ENCODE results near the gene MEGF8.

The MEGF8 gene

DNA sequence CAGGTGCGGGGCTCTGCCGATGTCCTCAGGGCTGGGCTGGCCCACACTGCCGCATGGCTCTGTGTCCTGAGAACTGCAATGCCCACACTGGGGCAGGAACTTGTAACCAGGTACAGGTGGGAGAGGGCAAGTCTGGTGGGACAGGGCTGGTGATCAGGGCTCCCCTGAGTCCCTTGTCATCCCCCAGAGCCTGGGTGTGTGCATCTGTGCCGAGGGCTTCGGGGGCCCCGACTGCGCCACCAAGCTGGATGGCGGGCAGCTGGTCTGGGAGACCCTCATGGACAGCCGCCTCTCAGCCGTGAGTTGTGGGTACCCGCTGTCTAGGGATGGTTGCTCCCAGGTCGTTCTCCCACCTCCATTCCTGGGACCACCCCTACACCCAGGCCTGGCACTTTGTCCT is 30.5 kb downstream of the MEGF8 start:
- Histone ChIP-seq H3K27ac (ENCODE audit: low read depth, low read length) (no peak overlapping the region), H2AFZ (ENCODE audit: low read depth, low read length, severe bottlenecking) (no peak overlapping the region), H3K36me3 (ENCODE audit: low read length) (no peaks in the 10 kb centered on the region), H3K27me3 (ENCODE audit: low read length) (no peaks in the 10 kb centered on the region), H3K9ac (ENCODE audit: low read length) (no peak overlapping the region), H3K9me3 (ENCODE audit: insufficient read depth, low read length) (no peaks in the 10 kb centered on the region), H4K20me1 (ENCODE audit: low read depth, low read length) (no peaks in the 10 kb centered on the region), H3K4me3 (ENCODE audit: insufficient read depth, low read length, poor library complexity, severe bottlenecking) (no peak overlapping the region), H3K4me2 (ENCODE audit: low read depth, low read length, poor library complexity, severe bottlenecking) (no peak overlapping the region), H3K9me2 (replicated peaks; ENCODE audit: insufficient read depth, low read length) (no peaks in the 10 kb centered on the region), H3F3A (ENCODE audit: insufficient read depth) (no peaks in the 10 kb centered on the region), H3K79me2 (ENCODE audit: insufficient read depth, low read length) (no peaks in the 10 kb centered on the region)
- TF ChIP-seq CTCF (IDR thresholded peaks at IDR 0.05; ENCODE audit: insufficient read depth, low read length, poor library complexity, severe bottlenecking), result no peak
- TF ChIP-seq EZH2phosphoT487 (conservative IDR thresholded peaks at IDR 0.05; ENCODE audit: low read length), result no peak

GRCh38 chr19:42356686-42357085 is 31.3 kb downstream of the MEGF8 start:
- TF ChIP-seq EZH2phosphoT487 (conservative IDR thresholded peaks at IDR 0.05; ENCODE audit: low read length) (no peak), CTCF (IDR thresholded peaks at IDR 0.05; ENCODE audit: insufficient read depth, low read length, poor library complexity, severe bottlenecking) (no peak)
- no peak overlapping the region for H2AFZ ChIP-seq (ENCODE audit: low read depth, low read length, severe bottlenecking)
- H3K36me3 ChIP-seq (ENCODE audit: low read length), result no peaks in the 10 kb centered on the region
- no peaks in the 10 kb centered on the region for H3K27me3 ChIP-seq (ENCODE audit: low read length)
- no peaks in the 10 kb centered on the region for H3K79me2 ChIP-seq (ENCODE audit: insufficient read depth, low read length)
- no peaks in the 10 kb centered on the region for H3K9me3 ChIP-seq (ENCODE audit: insufficient read depth, low read length)
- no peak overlapping the region for H3K4me3 ChIP-seq (ENCODE audit: insufficient read depth, low read length, poor library complexity, severe bottlenecking)
- no peak overlapping the region for H3K27ac ChIP-seq (ENCODE audit: low read depth, low read length)
- H4K20me1 ChIP-seq (ENCODE audit: low read depth, low read length), result no peaks in the 10 kb centered on the region
- no peaks in the 10 kb centered on the region for H3F3A ChIP-seq (ENCODE audit: insufficient read depth)
- no peaks in the 10 kb centered on the region for H3K9me2 ChIP-seq (replicated peaks; ENCODE audit: insufficient read depth, low read length)
- no peak overlapping the region for H3K4me2 ChIP-seq (ENCODE audit: low read depth, low read length, poor library complexity, severe bottlenecking)
- H3K9ac ChIP-seq (ENCODE audit: low read length), result no peak overlapping the region

- no peaks in the 10 kb centered on the region for H3K79me2 ChIP-seq (ENCODE audit: insufficient read depth, low read length)
- no peaks in the 10 kb centered on the region for H3K27me3 ChIP-seq (ENCODE audit: low read length)
- no peaks in the 10 kb centered on the region for H4K20me1 ChIP-seq (ENCODE audit: low read depth, low read length)
- no peak overlapping the region for H3K4me3 ChIP-seq (ENCODE audit: insufficient read depth, low read length, poor library complexity, severe bottlenecking)
- TF ChIP-seq CTCF (IDR thresholded peaks at IDR 0.05; ENCODE audit: insufficient read depth, low read length, poor library complexity, severe bottlenecking) (no peak), EZH2phosphoT487 (conservative IDR thresholded peaks at IDR 0.05; ENCODE audit: low read length) (no peak)
- no peaks in the 10 kb centered on the region for H3K9me3 ChIP-seq (ENCODE audit: insufficient read depth, low read length)
- no peak overlapping the region for H2AFZ ChIP-seq (ENCODE audit: low read depth, low read length, severe bottlenecking)
- no peak overlapping the region for H3K27ac ChIP-seq (ENCODE audit: low read depth, low read length)
- no peaks in the 10 kb centered on the region for H3F3A ChIP-seq (ENCODE audit: insufficient read depth)
- no peaks in the 10 kb centered on the region for H3K36me3 ChIP-seq (ENCODE audit: low read length)
- H3K9me2 ChIP-seq (replicated peaks; ENCODE audit: insufficient read depth, low read length), result no peaks in the 10 kb centered on the region
- no peak overlapping the region for H3K9ac ChIP-seq (ENCODE audit: low read length)
- no peak overlapping the region for H3K4me2 ChIP-seq (ENCODE audit: low read depth, low read length, poor library complexity, severe bottlenecking)
Observed at GRCh38 chr19:42357290-42357689, 31.9 kb downstream of the MEGF8 start.
